ENCODE data around the gene HIBADH.

DNA sequence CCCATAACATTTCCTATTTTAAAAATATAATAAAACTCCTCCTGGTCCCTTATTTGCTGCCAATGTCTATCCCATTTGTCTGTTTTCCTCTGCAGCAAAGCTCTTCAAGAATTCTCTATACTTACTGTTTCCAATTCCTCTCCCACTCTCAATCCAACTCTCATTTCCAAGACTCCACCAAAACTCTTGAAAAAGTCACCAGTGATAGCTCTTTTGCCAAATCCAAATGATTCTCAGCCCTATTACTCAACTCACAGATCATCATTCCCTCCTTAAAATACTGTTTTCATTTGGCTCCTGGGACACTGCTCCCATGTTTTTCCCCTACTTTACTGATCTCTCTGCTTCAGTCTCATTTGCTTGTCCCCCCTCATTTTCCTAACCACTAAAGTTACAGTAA, 139.4 kb downstream of the HIBADH start:
- TF ChIP-seq, protein P1, sequence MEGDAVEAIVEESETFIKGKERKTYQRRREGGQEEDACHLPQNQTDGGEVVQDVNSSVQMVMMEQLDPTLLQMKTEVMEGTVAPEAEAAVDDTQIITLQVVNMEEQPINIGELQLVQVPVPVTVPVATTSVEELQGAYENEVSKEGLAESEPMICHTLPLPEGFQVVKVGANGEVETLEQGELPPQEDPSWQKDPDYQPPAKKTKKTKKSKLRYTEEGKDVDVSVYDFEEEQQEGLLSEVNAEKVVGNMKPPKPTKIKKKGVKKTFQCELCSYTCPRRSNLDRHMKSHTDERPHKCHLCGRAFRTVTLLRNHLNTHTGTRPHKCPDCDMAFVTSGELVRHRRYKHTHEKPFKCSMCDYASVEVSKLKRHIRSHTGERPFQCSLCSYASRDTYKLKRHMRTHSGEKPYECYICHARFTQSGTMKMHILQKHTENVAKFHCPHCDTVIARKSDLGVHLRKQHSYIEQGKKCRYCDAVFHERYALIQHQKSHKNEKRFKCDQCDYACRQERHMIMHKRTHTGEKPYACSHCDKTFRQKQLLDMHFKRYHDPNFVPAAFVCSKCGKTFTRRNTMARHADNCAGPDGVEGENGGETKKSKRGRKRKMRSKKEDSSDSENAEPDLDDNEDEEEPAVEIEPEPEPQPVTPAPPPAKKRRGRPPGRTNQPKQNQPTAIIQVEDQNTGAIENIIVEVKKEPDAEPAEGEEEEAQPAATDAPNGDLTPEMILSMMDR (IDR thresholded peaks at IDR 0.05), result no peak
- TF ChIP-seq POLR2A (IDR thresholded peaks at IDR 0.05), result no peak

All from testis (tissue), 2 donors.